ENCODE measurements around the gene THSD4.

GRCh38 chr15:71811752-71812735 lies 696.8 kb downstream of the THSD4 start:
- TF ChIP-seq POLR2A (IDR thresholded peaks at IDR 0.05; ENCODE audit: low read depth, low read length) (no peak), POLR2AphosphoS5 (IDR thresholded peaks at IDR 0.05; ENCODE audit: low read depth, low read length) (no peak)
